CD4-positive, alpha-beta T cell treated with Interleukin-15 for 4 hours (primary cell): ENCODE results near the gene TMTC2.

Source experiments
- DNase-seq: peaks from one replicate; pipeline ENCODE4 v3.0.0-alpha.2; 2020; ENCODE audit warnings: low spot score

Gene TMTC2

DNA sequence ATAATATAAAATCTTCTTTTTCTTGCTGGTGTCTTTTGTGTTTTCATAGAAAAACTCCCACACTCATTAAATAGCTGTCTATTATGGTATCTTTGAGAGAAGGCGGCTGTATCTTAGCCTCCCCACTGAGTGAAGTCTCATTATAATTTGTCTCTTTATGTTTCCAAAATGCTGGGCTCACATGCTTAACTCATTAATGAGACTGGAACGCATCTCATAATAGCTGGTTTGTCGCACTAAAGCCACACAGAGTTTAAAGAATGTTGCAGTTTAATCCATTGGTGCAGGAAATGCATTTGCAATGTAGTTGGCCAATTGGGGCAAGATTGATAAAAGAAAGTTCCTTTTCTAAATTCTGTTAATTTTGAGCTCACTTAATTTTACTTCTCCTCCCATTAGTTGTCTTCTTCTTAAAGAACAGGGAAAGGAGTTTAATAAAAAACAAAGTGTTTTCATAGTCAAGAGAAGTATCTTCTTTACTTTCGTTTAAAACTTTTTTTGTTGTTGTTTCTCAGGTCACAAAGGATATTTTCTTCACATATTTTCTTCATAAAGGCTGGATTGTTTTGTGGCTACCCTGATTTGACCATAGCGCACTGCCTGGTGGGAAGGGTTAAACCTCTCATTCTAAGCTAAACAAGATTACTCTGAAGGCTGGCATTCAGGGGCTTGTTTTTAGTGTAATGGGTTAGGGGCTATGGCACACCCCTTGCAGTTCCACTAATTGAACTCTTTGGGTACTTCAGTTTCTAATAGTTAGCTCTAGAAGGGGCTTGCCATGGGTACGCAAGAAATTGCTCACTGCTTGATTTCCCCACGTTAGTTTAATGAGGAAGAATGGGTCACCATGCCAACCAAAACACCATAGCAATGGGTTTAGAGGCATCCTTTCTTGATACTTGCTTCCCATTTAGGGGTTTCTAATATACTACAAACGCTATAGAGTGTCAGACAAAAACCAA lies 197.0 kb downstream of the TMTC2 start:
- no peak for DNase-seq

DNA sequence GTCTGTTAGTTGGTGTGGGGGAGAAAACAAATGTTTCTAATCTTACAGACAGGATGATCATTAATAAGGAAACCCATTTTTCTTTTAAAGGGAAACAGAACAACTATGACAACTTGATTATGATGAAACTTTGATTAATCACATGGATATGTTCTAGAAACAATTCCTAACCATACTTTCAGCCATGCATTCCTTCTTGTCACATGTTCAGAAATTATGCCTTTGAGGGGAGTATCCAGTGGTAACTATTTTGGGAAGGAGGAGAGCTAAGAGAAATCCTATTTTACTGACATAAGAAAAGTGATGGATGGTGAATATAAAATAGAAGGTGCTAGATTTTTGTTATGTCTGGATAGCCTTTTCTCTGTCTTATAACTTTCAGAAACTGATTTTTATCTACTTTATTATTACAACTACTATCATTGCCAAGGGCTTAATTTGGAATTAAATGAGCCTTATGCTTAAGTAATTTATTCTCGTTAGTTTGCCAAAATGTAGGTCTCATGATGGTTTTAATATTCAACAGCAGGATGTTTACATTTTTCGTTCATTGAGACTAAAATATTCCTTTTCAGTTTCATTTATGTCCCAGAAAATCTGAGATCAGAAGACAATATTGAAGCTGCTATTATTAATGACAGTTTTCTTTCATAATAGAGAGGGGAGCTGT lies 200.1 kb downstream of the TMTC2 start:
- DNase-seq: no peak

DNA sequence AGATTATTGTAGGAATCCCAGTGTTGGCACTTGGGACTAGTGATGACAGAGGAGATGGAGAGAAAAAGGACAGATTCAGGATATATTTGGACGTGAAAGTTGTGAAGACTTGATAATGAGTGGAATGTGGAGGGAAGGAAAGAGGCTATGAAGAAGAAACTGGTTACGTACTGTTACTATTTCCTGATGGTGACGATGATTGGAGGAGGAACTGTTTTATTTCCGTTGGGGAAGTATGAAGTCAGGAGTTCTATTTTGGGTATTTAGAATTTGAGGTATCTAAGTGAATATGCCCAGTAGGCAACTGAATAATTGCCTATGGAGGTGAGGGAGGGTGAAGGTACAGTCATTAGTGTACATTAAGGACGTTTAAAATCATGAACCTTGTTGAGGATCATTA lies 207.2 kb downstream of the TMTC2 start:
- no peak for DNase-seq

DNA sequence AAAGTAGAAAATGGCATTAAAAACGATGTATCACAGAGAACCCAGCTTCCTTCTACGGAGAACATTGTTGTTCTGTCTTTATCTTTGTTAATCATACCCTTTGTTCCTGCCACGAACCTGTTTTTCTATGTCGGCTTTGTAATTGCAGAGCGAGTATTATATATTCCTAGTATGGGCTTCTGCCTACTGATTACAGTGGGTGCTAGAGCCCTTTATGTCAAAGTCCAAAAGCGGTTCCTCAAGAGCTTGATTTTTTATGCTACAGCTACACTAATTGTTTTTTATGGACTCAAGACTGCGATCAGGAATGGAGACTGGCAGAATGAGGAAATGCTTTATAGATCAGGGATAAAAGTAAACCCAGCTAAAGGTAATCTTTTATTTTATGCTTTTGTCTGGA lies 209.6 kb downstream of the TMTC2 start:
- DNase-seq: no peak

DNA sequence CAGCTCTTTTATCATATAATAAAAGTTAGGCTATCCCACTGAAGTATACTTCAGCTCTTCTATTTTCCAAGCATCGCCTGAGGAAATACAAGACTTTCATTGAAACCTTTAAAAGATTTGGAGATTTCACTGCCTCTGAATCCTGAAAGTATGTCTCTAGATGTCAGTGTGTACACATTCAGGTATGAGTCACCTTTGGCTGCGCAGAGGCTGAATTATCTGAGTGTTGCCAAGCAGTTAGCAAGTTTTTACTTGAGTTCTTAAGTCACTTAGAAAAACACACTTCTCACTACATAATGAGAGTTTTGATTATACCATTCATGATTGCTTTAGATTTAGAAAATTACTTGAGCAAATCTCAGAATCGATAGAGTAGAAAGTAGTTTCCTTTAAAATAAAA lies 210.3 kb downstream of the TMTC2 start:
- no peak for DNase-seq

DNA sequence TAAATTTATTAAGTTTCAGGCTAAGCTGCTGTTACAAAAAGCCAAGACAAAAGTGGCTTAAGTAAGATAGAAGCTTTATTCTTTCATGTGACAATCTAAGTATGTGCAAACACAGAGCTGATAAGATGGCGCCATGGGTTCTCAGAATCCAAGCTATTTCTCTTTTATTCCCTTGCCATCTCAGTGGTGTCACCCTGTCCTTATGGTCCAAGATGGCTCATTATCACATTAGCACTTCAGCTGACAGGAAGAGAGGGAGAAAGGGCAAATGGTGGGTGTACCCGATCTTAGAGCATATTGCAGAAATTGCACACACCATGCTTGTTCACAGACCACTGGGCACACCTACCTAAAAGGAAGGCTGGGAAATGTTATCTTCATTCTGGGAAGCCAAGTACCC lies 211.7 kb downstream of the TMTC2 start:
- no peak for DNase-seq

DNA sequence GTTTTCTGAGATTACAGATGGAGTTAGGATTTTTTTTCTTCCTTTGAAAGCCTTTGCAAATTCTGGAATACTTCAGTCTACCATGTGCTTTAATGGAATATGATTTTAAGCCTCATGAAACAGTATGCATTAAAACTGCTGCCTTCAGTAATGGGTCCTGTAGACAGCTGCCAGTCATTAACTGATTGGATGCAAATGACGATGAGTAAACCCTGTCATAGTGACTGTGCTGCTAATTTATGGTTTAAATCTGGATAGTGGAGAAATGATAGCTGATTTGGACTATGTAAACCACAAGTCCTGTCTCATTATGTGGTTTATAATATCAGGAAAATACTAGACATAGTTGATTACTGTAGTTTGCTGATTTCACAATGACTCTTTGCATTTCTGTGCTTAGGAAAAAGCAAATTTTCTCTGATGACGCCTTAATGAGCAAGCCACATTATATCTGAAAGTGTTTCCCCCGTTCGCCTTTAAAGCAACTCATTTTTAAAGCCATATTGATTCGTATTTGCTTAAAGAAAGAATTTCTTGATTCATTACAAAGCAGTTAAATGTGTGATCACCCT lies 217.6 kb downstream of the TMTC2 start:
- no peak for DNase-seq

DNA sequence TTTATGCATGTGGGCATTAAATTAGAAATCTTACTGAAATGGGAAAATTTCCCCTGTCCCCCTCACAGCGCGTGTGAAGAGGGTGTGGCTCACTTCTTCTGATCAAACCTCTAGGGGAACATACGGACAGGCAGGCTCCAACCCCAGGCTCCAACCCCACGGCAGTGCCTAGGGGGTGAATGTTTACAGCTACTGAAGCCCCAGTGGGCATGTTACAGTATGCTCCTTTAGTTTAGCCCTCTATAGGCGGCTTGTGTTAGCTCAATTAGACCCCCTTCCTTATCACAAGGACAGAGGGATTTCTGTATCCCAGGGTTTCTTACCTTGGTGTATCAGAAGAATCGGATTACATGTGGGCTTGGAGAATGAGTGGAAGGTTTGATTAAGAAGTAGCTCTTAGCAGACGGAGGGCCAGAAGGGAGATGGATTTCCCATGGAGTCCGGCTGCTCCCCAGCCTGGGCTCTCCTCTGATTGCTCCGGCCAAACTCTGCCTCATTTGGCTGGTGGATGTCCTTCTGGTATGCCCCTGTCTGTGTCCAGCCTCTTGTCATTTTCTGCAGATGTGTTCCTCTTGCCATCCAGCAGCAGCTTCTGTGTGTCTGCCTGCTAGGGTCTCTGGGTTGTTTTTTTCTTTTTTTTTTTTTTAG lies 223.7 kb downstream of the TMTC2 start:
- DNase-seq: no peak

DNA sequence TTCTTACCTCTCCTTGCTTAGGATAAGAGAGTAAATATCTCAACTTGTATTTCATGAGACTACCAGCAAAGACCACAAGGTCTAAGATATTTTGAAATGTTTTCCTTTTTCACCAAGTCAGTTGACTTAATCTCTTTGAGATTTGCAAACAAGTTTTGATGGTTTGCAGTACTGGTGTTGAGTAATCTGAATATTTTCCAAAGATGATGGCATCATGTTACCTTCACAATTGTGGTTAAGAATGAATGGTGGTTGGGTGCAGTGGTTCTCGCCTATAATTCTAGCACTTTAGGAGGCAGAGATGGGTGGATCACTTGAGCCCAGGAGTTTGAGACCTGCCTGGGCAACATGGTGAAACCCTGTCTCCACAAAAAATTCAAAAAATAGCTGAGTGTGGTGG lies 225.7 kb downstream of the TMTC2 start:
- DNase-seq: no peak

DNA sequence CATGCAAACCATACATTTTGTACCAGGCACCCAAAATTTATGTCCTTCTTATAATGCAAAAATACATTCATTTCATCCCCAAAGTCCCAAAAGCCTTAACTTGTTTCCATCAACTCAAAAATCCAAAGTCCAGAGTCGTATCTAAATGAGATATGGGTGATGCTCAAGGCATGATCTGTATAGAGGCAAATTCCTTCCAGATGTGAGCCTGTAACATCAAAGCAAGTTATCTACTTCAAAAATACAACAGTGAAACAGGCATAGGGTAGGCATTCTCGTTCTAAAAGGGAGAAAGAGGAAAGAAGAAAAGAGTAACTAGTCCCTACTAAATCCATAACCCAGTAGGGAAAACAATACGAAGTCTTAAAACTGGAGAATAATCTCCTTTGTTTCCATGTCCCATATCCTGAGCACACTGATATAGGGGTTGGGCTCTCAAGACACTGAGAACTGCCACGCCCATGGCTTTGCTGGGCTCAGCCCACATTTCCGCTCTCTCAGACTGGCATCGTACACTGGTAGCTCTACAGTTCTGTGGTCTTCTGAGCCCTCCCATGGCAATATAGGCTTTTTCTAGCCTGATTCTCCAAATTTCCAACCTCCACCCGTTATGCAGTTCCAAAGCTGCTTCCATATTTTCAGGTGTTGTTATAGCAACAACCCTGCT lies 232.8 kb downstream of the TMTC2 start:
- DNase-seq: no peak

DNA sequence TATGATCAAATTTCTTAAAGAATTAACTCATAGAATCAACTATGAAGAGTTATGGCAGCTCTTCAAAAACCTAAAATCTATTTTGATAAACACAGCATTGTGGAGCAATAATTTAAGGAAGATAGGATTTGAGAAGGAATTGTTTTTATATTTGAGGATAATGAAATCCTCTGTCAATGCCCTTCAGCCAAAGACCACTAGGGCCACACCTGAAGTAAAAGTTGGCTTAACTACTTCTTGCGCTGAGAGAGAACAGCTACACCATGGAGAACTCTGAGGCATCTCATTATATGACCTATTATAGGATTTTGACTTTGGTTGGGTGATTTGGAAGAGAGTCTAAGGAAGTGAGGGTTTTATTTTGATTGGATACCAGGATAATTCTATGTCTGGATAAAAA lies 237.2 kb downstream of the TMTC2 start:
- DNase-seq: no peak

DNA sequence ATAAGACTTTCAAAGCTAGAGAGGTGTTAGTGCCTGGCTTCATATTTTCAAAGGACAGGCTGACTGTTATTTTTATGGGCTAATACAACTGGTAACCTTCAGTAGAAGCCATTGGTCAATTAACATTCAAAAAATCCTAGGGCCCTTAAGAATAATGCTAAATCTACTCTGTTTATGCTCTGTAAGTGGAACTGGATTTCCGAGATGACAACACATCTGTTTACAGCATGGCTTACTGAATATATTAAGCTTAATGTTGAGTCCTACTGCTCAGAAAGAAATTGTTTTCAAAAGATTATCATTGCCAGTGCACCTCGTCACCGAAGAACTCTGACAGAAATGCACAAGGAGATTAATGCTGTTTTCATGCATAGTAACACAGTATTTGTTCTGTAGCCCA lies 239.9 kb downstream of the TMTC2 start:
- no peak for DNase-seq

DNA sequence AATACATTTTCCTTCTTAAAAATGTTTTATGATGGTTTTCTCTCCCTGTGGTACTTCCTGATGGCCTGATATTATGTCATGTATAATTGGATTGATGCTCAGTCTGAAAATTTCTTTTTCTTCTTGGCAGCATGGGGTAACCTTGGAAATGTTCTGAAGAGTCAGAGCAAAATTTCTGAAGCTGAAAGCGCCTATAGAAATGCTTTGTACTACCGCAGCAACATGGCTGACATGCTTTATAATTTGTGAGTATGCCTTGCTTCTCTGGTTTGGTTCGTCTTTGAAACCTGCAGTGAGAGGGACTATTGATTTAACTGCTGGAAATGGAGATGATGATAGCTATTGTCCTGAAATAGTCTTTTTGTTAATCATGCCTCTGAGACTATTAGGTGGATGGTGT lies 243.6 kb downstream of the TMTC2 start:
- no peak for DNase-seq

DNA sequence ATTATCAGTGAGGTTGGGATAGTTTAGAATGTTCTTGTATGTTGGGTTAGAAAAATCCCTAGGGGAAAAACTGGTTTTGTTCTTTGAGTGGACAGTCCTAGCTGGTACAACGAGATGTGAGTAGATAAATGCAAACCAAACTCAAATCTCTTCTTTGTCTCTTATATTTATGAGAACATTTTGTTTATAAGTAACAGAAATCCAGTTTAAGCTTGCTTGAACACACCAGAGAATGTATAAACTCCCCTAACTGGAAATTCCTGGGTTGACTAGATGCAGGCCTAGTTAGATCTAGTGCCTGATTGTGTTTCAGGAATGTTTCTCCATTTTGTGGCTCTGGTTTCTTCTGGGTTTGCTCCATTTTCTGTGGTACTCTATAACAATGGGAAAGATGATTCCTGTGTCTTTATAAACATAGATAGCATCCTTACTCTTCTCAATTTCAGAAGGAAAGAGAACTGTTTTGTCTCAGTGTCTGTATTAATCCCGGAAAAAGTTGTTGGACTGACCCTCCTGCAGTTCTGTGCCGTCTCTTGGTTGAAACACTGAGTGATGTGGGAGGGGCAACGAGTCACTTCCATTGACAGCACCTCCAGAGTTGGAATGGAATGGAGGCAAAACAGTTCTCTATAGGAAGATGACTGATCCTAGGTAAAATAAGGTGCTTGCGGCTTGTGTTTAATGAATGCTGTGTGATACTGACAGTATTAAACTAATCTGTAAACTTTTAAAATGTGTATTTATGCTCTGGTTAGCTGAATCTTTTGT lies 244.8 kb downstream of the TMTC2 start:
- no peak for DNase-seq

DNA sequence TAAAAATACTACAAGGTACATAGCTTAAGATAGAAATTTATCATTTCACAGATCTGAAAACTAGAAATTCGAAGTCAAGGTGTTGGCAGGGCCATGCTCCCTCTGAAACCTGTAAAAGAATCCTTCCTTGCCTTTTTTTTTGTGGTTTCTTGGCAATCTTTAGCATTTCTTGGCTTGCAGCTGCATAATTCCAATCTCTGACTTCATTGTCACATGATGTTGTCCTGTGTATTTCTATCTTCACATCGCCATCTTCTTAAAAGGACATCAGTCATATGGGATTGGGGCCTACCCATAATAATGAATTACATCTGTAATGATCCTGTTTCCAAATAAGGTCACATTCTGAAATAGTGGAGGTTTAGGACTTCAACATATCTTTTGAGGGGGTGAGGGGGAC lies 250.4 kb downstream of the TMTC2 start:
- no peak for DNase-seq

DNA sequence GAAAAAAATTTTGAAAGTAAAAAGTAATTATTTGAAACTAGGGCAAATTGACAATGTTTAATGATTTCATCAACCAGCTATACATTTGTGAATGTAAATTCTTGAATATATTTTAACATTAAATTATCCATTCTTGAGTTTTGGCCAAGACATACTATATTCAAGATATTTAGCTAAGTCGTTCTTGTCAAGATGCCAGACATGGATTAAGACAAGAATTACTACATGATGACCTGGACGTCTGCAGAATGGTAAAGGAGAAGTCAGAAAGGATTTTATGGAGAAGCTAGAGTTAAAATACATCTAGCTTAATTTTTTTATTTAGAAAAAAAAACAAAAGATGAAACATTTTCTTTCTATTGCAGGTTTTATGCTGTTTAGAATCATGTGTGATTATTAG lies 255.8 kb downstream of the TMTC2 start:
- DNase-seq: no peak

DNA sequence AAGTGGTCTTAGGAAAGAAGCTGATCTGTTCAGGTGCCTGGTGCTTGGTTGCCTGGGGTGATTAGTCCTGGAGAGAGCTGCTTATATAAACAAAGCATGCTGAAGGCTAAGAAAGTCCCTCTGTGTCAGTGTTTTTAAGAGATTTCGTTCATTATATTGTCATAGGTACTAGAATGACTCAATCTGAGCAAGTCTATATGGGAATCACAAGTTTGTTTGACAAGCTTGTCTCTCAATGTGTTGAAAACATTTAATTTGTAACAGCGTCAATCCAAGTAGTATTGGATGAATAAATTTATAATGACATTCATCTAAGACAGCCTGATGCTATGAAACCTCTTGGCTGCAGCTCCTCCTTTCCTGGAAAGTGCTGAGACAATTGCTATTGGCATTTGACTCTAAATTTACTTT lies 256.3 kb downstream of the TMTC2 start:
- no peak for DNase-seq

DNA sequence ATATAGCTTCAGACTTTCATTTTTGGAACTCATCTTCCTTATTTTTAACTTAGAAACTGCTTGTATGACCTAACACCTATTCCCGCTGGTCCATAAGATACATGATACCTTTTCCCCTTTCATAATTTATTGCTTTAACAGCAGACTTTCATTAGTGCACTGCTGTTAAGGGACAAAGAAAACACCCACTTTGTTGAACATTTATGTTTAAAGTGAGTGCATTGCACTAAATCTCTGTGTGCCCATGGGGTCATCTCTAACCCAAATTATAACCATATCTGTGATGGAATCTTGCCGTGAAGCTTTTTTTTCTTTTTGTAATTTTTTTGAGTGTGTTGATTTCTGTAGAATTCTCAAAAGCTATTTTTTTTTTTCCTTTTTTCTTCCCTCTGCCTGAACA lies 261.8 kb downstream of the TMTC2 start:
- no peak for DNase-seq

DNA sequence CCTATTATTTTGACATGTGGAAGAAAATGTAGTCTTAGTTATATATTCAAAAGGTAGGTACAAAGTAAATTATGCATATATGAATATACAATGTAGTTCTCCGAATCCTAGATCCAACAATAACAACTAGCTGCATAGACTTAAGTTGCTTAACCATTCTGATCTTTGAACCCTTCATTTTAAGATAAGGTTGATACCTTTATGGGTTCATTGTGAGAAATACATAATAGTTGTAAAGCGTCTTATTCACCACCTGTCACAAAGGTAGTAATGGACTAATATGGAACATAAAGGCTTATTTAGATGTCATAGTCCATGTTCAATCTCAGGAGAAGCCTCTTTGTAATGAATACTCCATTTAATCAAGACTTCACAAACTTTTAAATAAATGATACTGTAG lies 263.6 kb downstream of the TMTC2 start:
- no peak for DNase-seq

DNA sequence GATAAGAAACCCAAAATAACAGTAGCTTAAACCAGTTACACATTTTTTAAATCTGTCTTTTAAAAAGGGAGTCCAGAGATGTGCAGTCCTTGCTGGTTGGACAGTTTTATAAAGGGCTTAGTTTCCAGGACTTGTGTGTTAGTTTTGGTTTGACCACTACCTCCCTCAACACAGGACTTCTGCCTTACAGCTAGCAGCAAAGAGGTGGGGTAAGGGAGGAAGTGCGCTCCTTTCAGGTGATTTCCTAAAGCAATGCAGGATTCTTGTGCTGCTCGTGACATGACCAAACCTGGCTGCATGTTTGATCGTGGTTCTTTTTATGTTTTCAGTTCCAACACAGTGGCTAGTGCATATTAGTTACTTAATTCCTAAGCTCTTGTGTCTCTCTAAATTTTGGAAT lies 266.2 kb downstream of the TMTC2 start:
- DNase-seq: no peak

DNA sequence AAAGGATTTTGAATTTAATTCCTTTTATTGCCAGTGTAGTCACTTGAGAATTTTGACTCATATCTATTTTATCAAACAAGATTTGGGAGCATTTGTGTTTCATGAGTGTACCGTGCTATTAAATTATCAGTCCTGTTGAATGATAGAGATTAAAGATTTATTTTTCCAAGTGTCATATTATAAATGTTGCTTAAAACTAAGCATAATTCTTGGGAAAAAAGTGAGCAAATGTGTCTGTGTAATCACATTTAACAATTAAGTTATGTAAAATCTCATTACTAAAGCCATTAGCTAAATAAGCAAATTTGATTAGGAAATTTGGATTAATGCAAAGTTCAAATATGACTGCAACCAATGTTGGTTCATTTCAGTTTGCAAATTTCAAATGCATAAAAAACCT lies 266.7 kb downstream of the TMTC2 start:
- DNase-seq: no peak
